ENCODE measurements around the gene TRIM15. TPM values are rescaled to one million over a fixed set of nuclear protein-coding genes. Genes with fewer than 3 reads are reported as not detected.
"Not testable (repeated sequence)": the region's sequence is repeated elsewhere in the genome, so short reads cannot be mapped to it uniquely, and the experiment has no call there.

TRIM15 gene
- under 1 TPM in 1 of 2 donors, not detected in 1; 0.52 TPM for total RNA-seq

GRCh38 chr6:30163090-30163917 is at the start of gene TRIM15:
TRIM15 (plus strand) TSS chr6:30163546; CDS start chr6:30163685, 139 bp downstream.
- TF ChIP-seq POLR2A (IDR thresholded peaks at IDR 0.05) (no peak), CTCF (IDR thresholded peaks at IDR 0.05) (no peak)
- 57 to 71% methylated on average over 25 to 29 of the region's 31 CpGs for whole genome bisulfite sequencing, 2 donors
- no peaks in the 10 kb centered on the region for H3K9me3 ChIP-seq
- no peaks in the 10 kb centered on the region for H3K27me3 ChIP-seq
- intact Hi-C loops (cut with DNase I): no loop called here
- DNase-seq: no peak
- H3K36me3 ChIP-seq (replicated peaks in 1 of 2; ENCODE audit: insufficient read depth in 1 of 2, low read depth in 2 of 2): no peaks in the 10 kb centered on the region
- no peaks in the 10 kb centered on the region for H3K4me1 ChIP-seq
- H3K4me3 ChIP-seq: no peak within 1 kb of the TSS
- H3K27ac ChIP-seq: no peak within 1 kb of the TSS
- peak; percentile 50 for ATAC-seq

DNA sequence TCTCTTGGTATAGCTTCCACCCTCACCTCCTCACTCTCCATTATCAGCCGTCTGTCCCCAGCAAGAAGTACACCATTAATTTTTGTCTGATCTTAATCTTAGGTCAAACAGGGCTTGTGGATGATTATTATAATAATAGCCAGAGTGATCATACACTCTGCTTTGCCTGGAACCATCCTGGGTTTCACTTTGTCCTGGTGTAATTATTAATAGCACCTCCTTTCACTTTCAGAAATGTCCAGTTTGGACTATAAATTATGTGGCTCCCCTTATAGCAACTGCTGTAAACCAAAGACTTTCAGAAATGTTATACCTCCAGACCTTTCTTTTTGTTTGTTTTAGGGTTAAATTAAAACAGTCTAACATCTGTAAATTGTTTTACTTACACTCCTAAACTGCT is 49.5 kb upstream of the TRIM15 start:
- intact Hi-C loops (cut with DNase I): no loop called here
- H3K4me1 ChIP-seq: no peaks in the 10 kb centered on the region
- H3K27ac ChIP-seq: no peak overlapping the region
- ATAC-seq (no peak), DNase-seq (no peak)
- no peaks in the 10 kb centered on the region for H3K36me3 ChIP-seq (replicated peaks in 1 of 2; ENCODE audit: insufficient read depth in 1 of 2, low read depth in 2 of 2)
- 25 to 29% methylated on average over 1 of the region's 1 CpG for WGBS, 2 donors
- H3K9me3 ChIP-seq: no peaks in the 10 kb centered on the region
- no peak overlapping the region for H3K4me3 ChIP-seq
- no peak for TF ChIP-seq POLR2A (IDR thresholded peaks at IDR 0.05)
- TF ChIP-seq CTCF (IDR thresholded peaks at IDR 0.05): no peak
- H3K27me3 ChIP-seq: no peaks in the 10 kb centered on the region

GRCh38 chr6:30116724-30117123 is 46.6 kb upstream of the TRIM15 start:
- no peak overlapping the region for H3K4me3 ChIP-seq
- intact Hi-C loops (cut with DNase I): no loop called here
- no peaks in the 10 kb centered on the region for H3K4me1 ChIP-seq
- no peaks in the 10 kb centered on the region for H3K27me3 ChIP-seq
- H3K27ac ChIP-seq: no peak overlapping the region
- H3K9me3 ChIP-seq: no peaks in the 10 kb centered on the region
- no peak for DNase-seq
- no peak for ATAC-seq
- TF ChIP-seq CTCF (IDR thresholded peaks at IDR 0.05) (peak in 3 of 7 experiments; percentile 6 to 19 (median 7)), POLR2A (IDR thresholded peaks at IDR 0.05) (no peak)
- WGBS, 2 donors: 70 to 76% methylated on average over 6 of the region's 6 CpGs
- no peaks in the 10 kb centered on the region for H3K36me3 ChIP-seq (replicated peaks in 1 of 2; ENCODE audit: insufficient read depth in 1 of 2, low read depth in 2 of 2)

- H3K27me3 ChIP-seq; H3K36me3 ChIP-seq (replicated peaks in 1 of 2; ENCODE audit: insufficient read depth in 1 of 2, low read depth in 2 of 2); H3K4me3 ChIP-seq; H3K9me3 ChIP-seq; H3K27ac ChIP-seq; intact Hi-C loops (cut with DNase I); DNase-seq; ATAC-seq; H3K4me1 ChIP-seq: not testable (repeated sequence)
- 71 to 82% methylated on average over 4 to 5 of the region's 5 CpGs for WGBS, 2 donors
Observed at GRCh38 chr6:30118691-30119090, 44.7 kb upstream of the TRIM15 start.

- Histone ChIP-seq H3K4me1 (no peaks in the 10 kb centered on the region), H3K27ac (no peak overlapping the region), H3K4me3 (no peak overlapping the region), H3K27me3 (no peaks in the 10 kb centered on the region), H3K9me3 (no peaks in the 10 kb centered on the region), H3K36me3 (replicated peaks in 1 of 2; ENCODE audit: insufficient read depth in 1 of 2, low read depth in 2 of 2) (no peaks in the 10 kb centered on the region)
- ATAC-seq (no peak), DNase-seq (no peak)
- TF ChIP-seq POLR2A (IDR thresholded peaks at IDR 0.05) (no peak), CTCF (IDR thresholded peaks at IDR 0.05) (no peak)
- WGBS, 2 donors: 62 to 69% methylated on average over 10 of the region's 10 CpGs
- intact Hi-C loops (cut with DNase I): no loop called here
Observed at GRCh38 chr6:30121446-30122366, 41.6 kb upstream of the TRIM15 start.
